Common myeloid progenitor, CD34-positive (primary cell): Measurements from ENCODE around the gene LRRC58. TPM values are rescaled to one million over a fixed set of nuclear protein-coding genes. Genes with fewer than 3 reads are reported as not detected.

Source experiments
- CTCF ChIA-PET: fragments of 350-600 bp; sonication (Branson Sonifier 250); formaldehyde crosslinking; loops from one replicate; lab custom pipeline; 2021; ENCODE audit warnings: antibody characterized with exemption; lab: Charles Lee
- POLR2A ChIA-PET: fragments of 350-600 bp; sonication (Branson Sonifier 250); formaldehyde crosslinking; loops from one replicate; lab custom pipeline; 2021; ENCODE audit warnings: antibody characterized with exemption; lab: Charles Lee
- DNase-seq, 3 donors: peaks; one replicate each; pipeline versions ENCODE4 v3.0.0 to v3.0.0-alpha.2; 2013
- H3K27ac ChIP-seq, 2 experiments: 1 replicate in 1 of 2; 2 replicates in 1 of 2; pipeline ENCODE4 v1.7.0; 2013; ENCODE audit warnings: inconsistent platforms in 2 of 2, low read length in 2 of 2, mild to moderate bottlenecking in 2 of 2, low read depth in 1 of 2, moderate library complexity in 1 of 2; ENCODE audit not compliant: severe bottlenecking in 2 of 2, insufficient read depth in 1 of 2, poor library complexity in 1 of 2
- H3K27me3 ChIP-seq, 5 experiments: replicated peaks in 2 of 5; 1 replicate in 3 of 5; 2 replicates in 2 of 5; pipeline versions ENCODE4 v1.6.1 to v1.7.0; 2013; ENCODE audit warnings: low read length in 4 of 5, mild to moderate bottlenecking in 2 of 5, moderate library complexity in 2 of 5, inconsistent platforms in 1 of 5; ENCODE audit not compliant: insufficient read depth in 5 of 5, control insufficient read depth in 4 of 5
- H3K36me3 ChIP-seq, 4 experiments: 1 replicate in 2 of 4; 2 replicates in 2 of 4; pipeline versions ENCODE4 v1.6.1 to v1.7.0; 2013; ENCODE audit warnings: low read length in 3 of 4, control low read depth in 1 of 4, mild to moderate bottlenecking in 1 of 4; ENCODE audit not compliant: control insufficient read depth in 4 of 4, insufficient read depth in 4 of 4
- H3K4me1 ChIP-seq, 4 experiments: 1 replicate in 3 of 4; 2 replicates in 1 of 4; pipeline versions ENCODE4 v1.6.1 to v1.7.1; 2013; ENCODE audit warnings: low read length in 3 of 4, mild to moderate bottlenecking in 3 of 4, control low read depth in 1 of 4, inconsistent platforms in 1 of 4, moderate library complexity in 1 of 4; ENCODE audit not compliant: control insufficient read depth in 4 of 4, insufficient read depth in 4 of 4; ENCODE audit errors: control extremely low read depth in 1 of 4
- H3K4me3 ChIP-seq, 7 experiments: 1 replicate in 4 of 7; 2 replicates in 3 of 7; pipeline versions ENCODE4 v1.5.1 to v1.7.0; 2013; ENCODE audit warnings: mild to moderate bottlenecking in 7 of 7, low read length in 6 of 7, moderate library complexity in 6 of 7, inconsistent platforms in 2 of 7, low read depth in 2 of 7, control low read depth in 1 of 7; ENCODE audit not compliant: insufficient read depth in 4 of 7, control insufficient read depth in 1 of 7; ENCODE audit errors: extremely low read depth in 1 of 7
- H3K9me3 ChIP-seq, 5 experiments: 1 replicate in 4 of 5; 2 replicates in 1 of 5; pipeline versions ENCODE4 v1.6.1 to v1.7.1; 2013; ENCODE audit warnings: low read length in 4 of 5, mild to moderate bottlenecking in 2 of 5, inconsistent platforms in 1 of 5, low read depth in 1 of 5, moderate library complexity in 1 of 5; ENCODE audit not compliant: control insufficient read depth in 4 of 5, insufficient read depth in 2 of 5; ENCODE audit errors: control extremely low read depth in 1 of 5
- WGBS: methylation state at CpG from one replicate; pipeline ENCODE4 v1.1.5; 2013; ENCODE audit not compliant: insufficient coverage; 5-methylcytosine and 5-hydroxymethylcytosine counted together
- polyA plus RNA-seq: library from polyadenylated mRNA; unstranded; fragments of 120-200 nt; gene quantifications from one replicate; pipeline ENCODE4 v1.2.1, GENCODE V29; 2013

Gene LRRC58
- 26.9 TPM for polyA plus RNA-seq

DNA sequence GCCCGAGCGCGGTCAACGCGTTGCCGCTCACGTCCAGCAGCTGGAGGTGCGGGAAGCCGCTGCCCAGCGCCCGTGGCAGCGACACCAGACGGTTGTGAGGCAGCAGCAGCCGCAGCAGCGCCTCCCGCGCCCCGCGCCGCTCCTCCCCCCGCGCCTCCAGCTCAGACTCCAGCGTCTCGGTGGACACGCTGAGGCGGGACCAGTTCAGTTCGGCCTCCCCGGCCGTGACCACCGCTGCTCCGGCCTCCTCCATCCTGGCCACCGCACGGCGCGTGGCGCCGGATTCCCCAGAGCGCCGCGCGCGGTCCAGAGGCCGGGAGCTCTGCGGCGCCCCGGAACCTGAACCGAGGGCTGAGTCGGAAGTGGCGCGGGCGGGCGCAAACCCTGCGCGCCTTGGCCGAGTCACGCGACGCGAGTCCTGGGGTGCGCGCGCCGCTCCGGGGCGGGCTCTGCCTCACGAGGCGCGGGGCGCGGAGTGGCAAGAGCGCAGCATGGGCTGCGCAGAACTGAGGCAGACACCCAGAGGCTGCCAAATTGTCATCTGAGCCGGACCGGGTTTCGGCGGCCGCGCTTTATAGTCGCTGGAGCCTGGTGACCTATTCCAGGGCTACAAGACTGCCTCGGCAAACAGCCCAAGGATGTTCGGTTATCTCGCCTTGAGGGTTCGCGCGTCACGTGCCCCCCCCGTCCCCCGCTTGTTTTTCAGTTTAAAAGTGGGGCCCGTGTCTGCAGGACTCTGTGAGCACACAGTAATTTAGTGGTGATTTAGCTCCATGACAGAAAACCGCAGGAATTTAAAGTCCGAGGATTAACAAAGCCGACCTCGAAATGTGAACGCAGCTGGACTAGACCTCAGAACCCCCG is at the start of gene LRRC58:
LRRC58 (minus strand) TSS at position 364 of the 864 bp plus-strand sequence; CDS start at position 253, 111 bp downstream.
- POLR2A ChIA-PET, result interaction anchor here (0.6 to 1.3 kb wide), 2 partner anchors 17 to 255 kb away, joined by 3 to 5 read pairs; partner anchors contain the start of gene GSK3B
- 0% methylated on average over 94 of the region's 95 CpGs for WGBS

GRCh38 chr3:120396469-120396868 is 47.3 kb upstream of the LRRC58 start:
- 96% methylated on average over 8 of the region's 8 CpGs for WGBS
- Histone ChIP-seq H3K9me3 (no peaks in the 10 kb centered on the region), H3K4me3 (no peak overlapping the region), H3K27me3 (no peaks in the 10 kb centered on the region), H3K27ac (no peak overlapping the region), H3K4me1 (peaks cover 0 to 2% (median 0%) of the 10 kb centered on the region in 4 experiments), H3K36me3 (peaks cover 0 to 53% (median 12%) of the 10 kb centered on the region in 4 experiments)
- no peak for DNase-seq
- POLR2A ChIA-PET, result no interaction called here
- CTCF ChIA-PET, result interaction anchor here (1.7 to 1.8 kb wide), 2 partner anchors 21 to 57 kb away, joined by 3 to 5 read pairs; no protein-coding TSS in a partner anchor

More for the DNA sequence above, at the start of gene LRRC58:
- peak within 1 kb of the TSS; percentile 70 to 96 (median 93) for H3K4me3 ChIP-seq
- H3K27me3 ChIP-seq, result peaks cover 0 to 2% (median 0%) of the 10 kb centered on the region in 5 experiments
- H3K4me1 ChIP-seq, result peaks cover 6 to 38% (median 20%) of the 10 kb centered on the region in 4 experiments
- H3K36me3 ChIP-seq, result peaks cover 0 to 20% (median 3%) of the 10 kb centered on the region in 4 experiments
- CTCF ChIA-PET, result interaction anchor here (0.9 to 2.6 kb wide), 8 partner anchors 12 to 209 kb away, joined by 3 to 8 read pairs (median 4); no protein-coding TSS in a partner anchor
- peak within 1 kb of the TSS; percentile 65 to 84 for H3K27ac ChIP-seq
- H3K9me3 ChIP-seq, result no peaks in the 10 kb centered on the region
- DNase-seq, result peak; percentile 92 to 97 (median 96)

GRCh38 chr3:120394347-120394746 is 45.2 kb upstream of the LRRC58 start:
- Histone ChIP-seq H3K4me3 (no peak overlapping the region), H3K27ac (no peak overlapping the region), H3K36me3 (peaks cover 0 to 33% (median 6%) of the 10 kb centered on the region in 4 experiments), H3K27me3 (no peaks in the 10 kb centered on the region), H3K9me3 (no peaks in the 10 kb centered on the region), H3K4me1 (peaks cover 0 to under 1% (median 0%) of the 10 kb centered on the region in 4 experiments)
- ChIA-PET CTCF (no interaction called here), POLR2A (no interaction called here)
- WGBS, result no CpG with 5 or more reads among the region's 2 CpGs
- no peak for DNase-seq

DNA sequence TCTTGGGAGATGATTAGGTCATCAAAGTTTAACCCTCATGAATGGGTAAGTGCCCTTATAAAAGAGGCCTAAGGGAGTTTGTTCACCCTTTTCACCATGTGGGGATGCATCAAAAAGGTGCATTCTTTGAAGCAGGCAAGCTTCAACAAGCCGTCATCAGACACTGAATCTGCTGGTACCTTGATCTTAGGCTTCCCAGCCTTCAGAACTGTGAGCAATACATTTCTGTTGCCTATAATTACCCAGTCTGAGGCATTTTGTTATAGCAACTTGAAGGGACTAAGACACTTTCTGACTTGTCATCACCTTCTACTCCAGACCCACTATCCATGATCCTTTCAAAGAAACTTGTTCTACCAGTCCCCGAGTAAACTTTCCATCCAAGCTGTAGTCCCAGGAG is 44.6 kb upstream of the LRRC58 start:
- POLR2A ChIA-PET, result no interaction called here
- no peak for DNase-seq
- Histone ChIP-seq H3K9me3 (no peaks in the 10 kb centered on the region), H3K4me3 (no peak overlapping the region), H3K4me1 (no peaks in the 10 kb centered on the region), H3K27me3 (no peaks in the 10 kb centered on the region), H3K36me3 (peaks cover 0 to 27% (median 4%) of the 10 kb centered on the region in 4 experiments), H3K27ac (no peak overlapping the region)
- 96% methylated on average over 2 of the region's 2 CpGs for WGBS
- CTCF ChIA-PET, result no interaction called here

DNA sequence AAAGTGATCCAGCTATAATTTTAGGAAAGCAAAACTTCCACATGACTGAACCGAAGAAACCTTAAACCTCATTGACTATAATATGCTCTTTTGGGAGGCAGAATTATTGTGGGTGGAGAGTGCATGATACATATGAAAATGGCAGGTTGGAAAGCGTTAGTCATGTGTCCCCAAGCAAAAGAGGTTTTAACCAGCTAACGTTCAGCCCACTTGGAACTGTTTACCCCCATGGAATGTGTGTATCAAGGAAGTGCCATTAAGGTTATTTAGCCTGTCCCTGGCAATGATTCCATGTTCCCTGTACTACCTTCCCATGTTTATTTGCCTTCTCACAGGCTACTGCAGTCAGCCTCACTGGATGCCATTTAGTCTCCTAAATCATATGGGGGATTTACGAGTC is 44.1 kb upstream of the LRRC58 start:
- ChIA-PET POLR2A (no interaction called here), CTCF (no interaction called here)
- Histone ChIP-seq H3K36me3 (peaks cover 0 to 24% (median 4%) of the 10 kb centered on the region in 4 experiments), H3K27ac (no peak overlapping the region), H3K27me3 (no peaks in the 10 kb centered on the region), H3K4me1 (no peaks in the 10 kb centered on the region), H3K9me3 (no peaks in the 10 kb centered on the region), H3K4me3 (no peak overlapping the region)
- WGBS, result 100% methylated on average over 2 of the region's 4 CpGs
- DNase-seq, result no peak

- POLR2A ChIA-PET, result no interaction called here
- H3K4me1 ChIP-seq, result no peaks in the 10 kb centered on the region
Measured at GRCh38 chr3:120382941-120383447, 33.8 kb upstream of the LRRC58 start.

More at GRCh38 chr3:120382941-120383447, 33.8 kb upstream of the LRRC58 start:
- Histone ChIP-seq H3K4me3 (no peak overlapping the region), H3K27me3 (peaks cover 0 to 3% (median 0%) of the 10 kb centered on the region in 5 experiments), H3K9me3 (peaks cover 0 to 5% (median 0%) of the 10 kb centered on the region in 5 experiments), H3K36me3 (no peaks in the 10 kb centered on the region), H3K27ac (no peak overlapping the region)
- no peak for DNase-seq
- WGBS, result 90% methylated on average over 1 of the region's 2 CpGs
- CTCF ChIA-PET, result no interaction called here
